Occipital lobe (tissue), 2 donors: ENCODE data around the gene FAM8A1. TPM values are rescaled to one million over a fixed set of nuclear protein-coding genes. Genes with fewer than 3 reads are reported as not detected.
"Not testable (repeated sequence)": the region's sequence is repeated elsewhere in the genome, so short reads cannot be mapped to it uniquely, and the experiment has no call there.

Experiments used
- DNase-seq: peaks from one replicate; lab custom pipeline; 2025; lab: John Stamatoyannopoulos, UW
- total RNA-seq: library from RNA; depleted of rRNA; stranded (reverse); fragments of >200 nt; gene quantifications from one replicate; pipeline ENCODE4 v1.2.3, GENCODE V29; 2014

The FAM8A1 gene
- 59.7 TPM for total RNA-seq

GRCh38 chr6:17599877-17600526, at the start of gene FAM8A1:
Gene FAM8A1, plus strand, starts transcription at chr6:17600302. Its CDS starts 108 bp downstream, at chr6:17600410.
- peak; percentile 94 for DNase-seq

DNA sequence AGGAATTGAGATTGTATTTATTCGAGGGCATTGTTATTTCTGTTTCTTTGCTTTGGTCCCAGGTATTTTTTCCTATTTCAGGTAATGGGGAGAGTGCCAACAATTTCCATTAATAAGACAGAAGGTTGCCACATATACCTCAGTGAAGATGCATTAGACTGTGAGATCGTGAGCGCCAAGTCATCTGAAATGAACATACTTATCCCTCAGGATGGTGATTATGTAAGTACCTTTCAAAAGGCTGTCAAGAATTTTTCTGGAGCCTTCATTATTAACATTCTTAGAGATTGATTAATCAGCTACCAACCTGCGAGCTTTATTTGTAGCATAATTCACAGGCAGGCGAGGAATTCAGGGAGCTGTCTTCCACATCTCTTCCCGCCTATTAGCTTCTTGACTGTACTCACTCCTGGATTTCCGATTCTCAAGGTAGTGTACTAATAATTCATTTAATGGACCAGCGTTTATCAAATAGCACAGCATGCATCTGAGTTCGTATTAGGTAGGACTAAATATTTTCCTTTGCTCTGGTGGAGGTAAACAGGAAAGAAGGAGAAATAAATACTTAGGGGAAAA, 48.6 kb upstream of the FAM8A1 start:
- no peak for DNase-seq

GRCh38 chr6:17552861-17553260, 47.2 kb upstream of the FAM8A1 start:
- DNase-seq, result no peak

DNA sequence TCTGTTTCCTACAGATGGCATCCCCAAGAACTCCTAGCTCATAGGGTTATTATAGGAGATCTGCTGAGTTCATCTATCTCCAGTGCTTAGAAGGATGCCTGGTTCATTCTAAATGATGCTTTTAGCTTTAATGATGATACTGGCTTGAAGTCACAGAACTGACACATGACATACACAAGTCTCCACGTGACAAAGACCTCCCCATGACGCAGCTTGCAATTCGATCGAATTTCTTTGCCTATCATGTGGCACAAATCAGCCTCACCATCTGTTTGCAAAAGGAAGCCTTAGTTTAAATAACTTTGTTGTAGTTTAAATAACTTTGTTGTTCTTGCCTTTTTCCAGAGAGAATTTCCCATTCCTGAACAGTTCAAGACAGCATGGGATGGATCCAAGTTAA, 44.1 kb upstream of the FAM8A1 start:
- DNase-seq, result no peak

DNA sequence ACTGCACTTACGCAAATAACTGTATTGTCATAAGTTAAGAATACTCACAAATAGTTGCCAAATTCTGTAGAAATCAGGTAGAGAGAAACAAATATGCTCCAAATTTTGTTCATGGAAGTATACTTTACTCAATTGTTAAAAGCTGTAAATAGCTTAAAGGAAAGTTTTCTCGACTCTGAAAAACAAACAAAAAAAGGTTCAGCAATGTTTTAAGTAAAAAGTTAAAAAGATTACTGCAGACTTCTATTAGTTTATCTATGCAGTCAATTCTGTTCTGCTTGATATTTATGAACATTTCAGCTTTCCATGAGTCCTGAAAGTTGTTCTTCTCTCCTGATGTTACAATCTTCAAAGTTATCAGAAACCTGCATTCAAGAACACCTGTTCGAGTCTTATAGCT, 37.5 kb upstream of the FAM8A1 start:
- no peak for DNase-seq

GRCh38 chr6:17565399-17565798, 34.7 kb upstream of the FAM8A1 start:
- DNase-seq, result no peak

GRCh38 chr6:17574866-17575560, 25.1 kb upstream of the FAM8A1 start:
- no peak for DNase-seq

GRCh38 chr6:17577059-17577458, 23.0 kb upstream of the FAM8A1 start:
- DNase-seq, result no peak

GRCh38 chr6:17580518-17581048, 19.5 kb upstream of the FAM8A1 start:
- peak; percentile 39 for DNase-seq

- not testable (repeated sequence) for DNase-seq
Observed at GRCh38 chr6:17581282-17581681, 18.8 kb upstream of the FAM8A1 start.

- DNase-seq, result no peak
Observed at GRCh38 chr6:17583811-17584210, 16.3 kb upstream of the FAM8A1 start.

DNA sequence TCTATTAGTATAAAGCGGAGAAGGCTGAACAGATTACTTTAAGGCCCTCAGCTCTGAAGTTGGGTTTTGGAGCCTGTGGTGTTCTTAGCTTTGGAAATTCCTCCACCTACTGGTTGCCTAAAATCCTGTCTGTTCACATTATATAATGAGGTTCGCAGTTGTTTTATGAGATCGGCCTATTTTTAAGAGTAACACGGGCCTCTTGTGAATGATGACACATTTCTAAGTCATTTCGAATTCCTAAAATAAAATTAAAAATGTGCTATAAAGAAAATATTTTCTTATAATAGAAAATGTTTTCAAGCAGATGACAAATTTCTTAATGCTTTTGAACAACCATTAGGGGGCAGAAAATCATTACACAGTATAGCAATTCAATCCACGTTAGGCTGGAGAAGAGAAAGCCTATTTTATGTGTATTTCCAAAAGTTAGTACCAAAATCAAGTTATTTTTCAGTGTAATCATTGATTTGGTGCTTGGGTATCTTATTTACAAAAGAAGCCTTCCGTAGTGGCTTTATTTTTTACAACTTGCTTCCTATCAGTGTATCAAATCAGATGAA, 15.8 kb upstream of the FAM8A1 start:
- no peak for DNase-seq

- no peak for DNase-seq
Observed at GRCh38 chr6:17585766-17586490, 14.2 kb upstream of the FAM8A1 start.

- DNase-seq, result not testable (repeated sequence)
Observed at GRCh38 chr6:17586623-17587022, 13.5 kb upstream of the FAM8A1 start.

DNA sequence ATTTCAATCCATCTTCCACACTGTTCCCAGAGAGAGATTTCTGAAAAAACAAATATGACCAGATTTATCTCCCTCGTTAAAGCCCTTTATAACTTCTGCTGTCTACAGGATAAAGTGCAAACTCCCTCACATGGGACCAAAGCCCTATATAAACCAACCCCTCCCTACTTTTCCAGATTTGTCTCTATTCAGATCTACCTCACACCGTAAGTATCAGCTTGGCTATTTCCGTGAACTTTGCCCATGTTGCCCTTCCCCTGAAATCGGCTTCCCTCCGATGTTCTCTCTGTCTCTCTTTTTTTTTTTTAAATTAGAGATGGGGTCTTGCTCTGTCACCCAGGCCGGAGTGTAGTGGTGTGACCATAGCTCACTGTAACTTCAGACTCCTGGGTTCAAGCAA, 12.1 kb upstream of the FAM8A1 start:
- DNase-seq, result no peak

DNA sequence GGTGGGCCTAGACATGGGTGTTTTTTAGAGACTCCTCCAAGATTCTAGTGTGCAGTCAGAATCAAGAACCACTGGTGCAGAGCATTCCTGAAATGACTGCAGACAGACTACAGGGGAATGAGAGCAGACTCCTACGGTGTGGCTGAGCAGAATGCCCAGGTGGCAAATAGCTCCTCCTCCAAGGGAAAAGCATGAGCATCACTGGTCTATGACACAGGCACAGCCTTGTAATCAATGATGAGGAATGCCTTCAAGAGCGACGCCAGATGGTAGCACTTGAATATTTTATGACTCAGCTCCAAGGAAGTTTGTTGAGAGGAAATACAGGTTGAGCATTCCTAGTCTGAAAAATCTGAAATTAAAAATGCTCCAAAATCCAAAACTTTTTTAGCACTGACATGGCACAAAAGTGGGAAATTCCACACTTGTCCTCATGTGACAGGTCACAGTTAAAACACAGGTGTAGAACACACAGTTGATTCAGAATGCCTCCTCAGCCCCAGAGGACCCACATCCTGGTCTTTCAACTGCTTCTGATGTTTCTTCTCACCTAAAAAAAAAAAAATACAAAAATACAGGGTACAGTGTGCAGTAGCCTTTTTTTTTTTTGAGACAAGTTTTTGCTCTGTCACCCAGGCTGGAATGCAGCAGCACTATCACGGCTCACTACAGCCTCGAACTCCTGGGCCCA, 10.6 kb upstream of the FAM8A1 start:
- no peak for DNase-seq

DNA sequence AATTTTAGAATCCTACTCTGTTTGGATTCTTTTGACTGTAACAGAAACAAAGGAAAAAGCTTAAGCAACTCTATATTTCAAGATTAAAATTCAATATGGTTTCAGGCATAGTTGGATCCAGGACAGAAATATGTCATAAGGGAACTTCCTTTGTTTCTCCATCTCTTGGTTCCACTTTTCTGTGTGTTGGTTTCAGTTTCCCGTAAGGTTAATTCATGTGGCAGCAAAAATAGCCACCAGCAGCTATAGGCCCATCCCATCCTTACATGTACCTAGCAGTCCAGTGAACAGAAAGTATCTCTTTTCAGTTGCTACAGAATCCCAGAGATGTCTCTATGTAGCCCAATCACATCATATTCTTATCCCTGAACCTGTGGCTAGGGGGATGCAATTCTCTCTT, 8.8 kb upstream of the FAM8A1 start:
- DNase-seq, result no peak

GRCh38 chr6:17593246-17593645, 6.9 kb upstream of the FAM8A1 start:
- DNase-seq, result no peak

- DNase-seq, result no peak
Observed at GRCh38 chr6:17596085-17596484, 4.0 kb upstream of the FAM8A1 start.

DNA sequence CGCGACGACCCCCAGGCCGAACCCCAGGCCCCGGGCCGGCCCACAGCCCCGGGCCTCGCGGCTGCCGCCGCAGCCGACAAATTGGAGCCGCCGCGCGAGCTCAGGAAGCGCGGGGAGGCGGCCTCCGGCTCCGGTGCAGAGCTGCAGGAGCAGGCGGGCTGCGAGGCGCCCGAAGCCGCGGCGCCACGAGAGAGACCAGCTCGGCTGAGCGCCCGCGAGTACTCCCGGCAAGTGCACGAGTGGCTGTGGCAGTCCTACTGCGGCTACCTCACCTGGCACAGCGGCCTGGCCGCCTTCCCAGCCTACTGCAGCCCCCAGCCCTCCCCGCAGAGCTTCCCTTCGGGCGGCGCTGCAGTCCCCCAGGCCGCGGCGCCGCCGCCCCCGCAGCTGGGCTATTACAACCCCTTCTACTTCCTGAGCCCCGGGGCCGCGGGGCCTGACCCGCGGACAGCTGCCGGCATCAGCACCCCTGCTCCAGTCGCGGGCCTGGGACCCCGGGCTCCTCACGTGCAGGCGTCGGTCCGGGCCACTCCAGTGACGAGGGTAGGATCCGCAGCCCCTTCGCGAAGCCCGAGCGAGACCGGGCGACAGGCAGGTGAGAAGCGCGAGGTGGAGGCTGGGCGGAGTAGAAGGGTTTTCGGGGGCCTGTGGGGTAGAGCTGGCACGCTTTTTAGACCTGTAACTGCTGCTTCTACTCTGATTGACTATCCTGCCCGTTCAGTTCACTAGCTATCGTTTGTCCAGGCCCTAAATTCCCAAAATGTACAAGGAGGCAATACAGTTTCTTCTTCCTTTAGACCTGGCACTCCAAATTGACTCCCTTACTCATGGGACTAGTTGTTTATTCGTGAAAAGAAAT, 654 bp downstream of the FAM8A1 start:
- no peak for DNase-seq
